NCI-H2107 (cell line): ENCODE measurements around the gene VIM.
A peak's percentile ranks its signal among the peaks of the same experiment; 100 is the strongest.

Experiments used
- DNase-seq: peaks from one replicate; lab custom pipeline; 2025; lab: John Stamatoyannopoulos, UW

The VIM gene

GRCh38 chr10:17228091-17229015 lies at the start of gene VIM:
Gene VIM, plus strand, starts transcription at chr10:17228241. Its CDS starts 1,182 bp downstream, at chr10:17229423.
- no peak for DNase-seq

- no peak for DNase-seq
Observed at GRCh38 chr10:17179002-17179401, 49.0 kb upstream of the VIM start.

- no peak for DNase-seq
Observed at GRCh38 chr10:17181110-17181509, 46.9 kb upstream of the VIM start.

- no peak for DNase-seq
Observed at GRCh38 chr10:17181751-17182150, 46.3 kb upstream of the VIM start.

GRCh38 chr10:17183110-17183509 lies 44.9 kb upstream of the VIM start:
- no peak for DNase-seq

GRCh38 chr10:17185873-17186272 lies 42.2 kb upstream of the VIM start:
- no peak for DNase-seq

- no peak for DNase-seq
Observed at GRCh38 chr10:17188644-17189172, 39.3 kb upstream of the VIM start.

GRCh38 chr10:17190602-17191001 lies 37.4 kb upstream of the VIM start:
- no peak for DNase-seq

- DNase-seq: no peak
Observed at GRCh38 chr10:17195083-17195482, 33.0 kb upstream of the VIM start.

GRCh38 chr10:17196045-17196444 lies 32.0 kb upstream of the VIM start:
- no peak for DNase-seq

- no peak for DNase-seq
Observed at GRCh38 chr10:17196573-17196972, 31.5 kb upstream of the VIM start.

GRCh38 chr10:17199351-17199804 lies 28.7 kb upstream of the VIM start:
- no peak for DNase-seq

GRCh38 chr10:17200001-17200911 lies 27.8 kb upstream of the VIM start:
- no peak for DNase-seq

- peak; percentile 50 for DNase-seq
Observed at GRCh38 chr10:17200912-17201793, 26.9 kb upstream of the VIM start, which contains the start of gene TRDMT1. Gene TRDMT1, minus strand, starts transcription at chr10:17201672. Its CDS starts 38 bp downstream, at chr10:17201634.

- no peak for DNase-seq
Observed at GRCh38 chr10:17201794-17202116, 26.3 kb upstream of the VIM start.

- no peak for DNase-seq
Observed at GRCh38 chr10:17202506-17202905, 25.5 kb upstream of the VIM start.

- DNase-seq: no peak
Observed at GRCh38 chr10:17202999-17203398, 25.0 kb upstream of the VIM start.

- no peak for DNase-seq
Observed at GRCh38 chr10:17203416-17203815, 24.6 kb upstream of the VIM start.

- no peak for DNase-seq
Observed at GRCh38 chr10:17206210-17206709, 21.8 kb upstream of the VIM start.

GRCh38 chr10:17208476-17208875 lies 19.6 kb upstream of the VIM start:
- no peak for DNase-seq

- no peak for DNase-seq
Observed at GRCh38 chr10:17209302-17209701, 18.7 kb upstream of the VIM start.
